Thoracic aorta (tissue), 2 donors: Measurements from ENCODE around the gene PLA2G4B. TPM values are rescaled to one million over a fixed set of nuclear protein-coding genes. Genes with fewer than 3 reads are reported as not detected.

Experiments used
- ATAC-seq: fragments of 150-250 bp; one replicate; pipeline ENCODE4 v1.8.0; 2017; ENCODE audit warnings: low read depth; ENCODE audit not compliant: insufficient number of reproducible peaks, low FRiP score
- DNase-seq: peaks from one replicate; pipeline ENCODE4 v3.0.0-alpha.2; 2020; ENCODE audit warnings: low spot score
- H3K27ac ChIP-seq, 2 donors: fragments of 200-600 bp; sonication (generic); 1 replicate in 1 of 2; 2 replicates in 1 of 2; pipeline ENCODE4 v1.5.1; 2016; ENCODE audit warnings: mild to moderate bottlenecking in 2 of 2, moderate library complexity in 2 of 2
- H3K27me3 ChIP-seq: fragments of 200-600 bp; sonication (generic); replicated peaks from 2 replicates; pipeline ENCODE4 v1.6.0; 2016; ENCODE audit warnings: mild to moderate bottlenecking; ENCODE audit not compliant: insufficient read depth
- H3K36me3 ChIP-seq: fragments of 200-600 bp; sonication (generic); one replicate; pipeline ENCODE4 v1.5.1; 2016
- H3K4me1 ChIP-seq, 2 donors: fragments of 200-600 bp; sonication (generic); 1 replicate in 1 of 2; 2 replicates in 1 of 2; pipeline versions ENCODE4 v1.5.1 to v1.6.0; 2016; ENCODE audit warnings: low read depth in 2 of 2, mild to moderate bottlenecking in 1 of 2; ENCODE audit not compliant: control insufficient read depth in 1 of 2
- H3K4me3 ChIP-seq: fragments of 200-600 bp; sonication (generic); 2 replicates; pipeline ENCODE4 v1.5.1; 2016; ENCODE audit warnings: mild to moderate bottlenecking
- H3K9me3 ChIP-seq: fragments of 200-600 bp; sonication (generic); 2 replicates; pipeline ENCODE4 v1.5.1; 2016
- total RNA-seq, 2 donors: library from RNA; depleted of rRNA; stranded (reverse); fragments of >200 nt; gene quantifications; one replicate each; pipeline versions ENCODE4 v1.1.0 to v1.2.3, GENCODE V29; 2016
- TF ChIP-seq, protein P1 (sequence below): fragments of 200-600 bp; sonication (generic); IDR thresholded peaks from one replicate; pipeline ENCODE4 v1.5.1; 2019; ENCODE audit warnings: antibody characterized with exemption

The PLA2G4B gene
- total RNA-seq, 2 donors from 2014 or later = 1.9 to 4.0 TPM

- DNase-seq (no peak), ATAC-seq (no peak)
- no peaks in the 10 kb centered on the region for H3K9me3 ChIP-seq
- TF ChIP-seq, protein P1, sequence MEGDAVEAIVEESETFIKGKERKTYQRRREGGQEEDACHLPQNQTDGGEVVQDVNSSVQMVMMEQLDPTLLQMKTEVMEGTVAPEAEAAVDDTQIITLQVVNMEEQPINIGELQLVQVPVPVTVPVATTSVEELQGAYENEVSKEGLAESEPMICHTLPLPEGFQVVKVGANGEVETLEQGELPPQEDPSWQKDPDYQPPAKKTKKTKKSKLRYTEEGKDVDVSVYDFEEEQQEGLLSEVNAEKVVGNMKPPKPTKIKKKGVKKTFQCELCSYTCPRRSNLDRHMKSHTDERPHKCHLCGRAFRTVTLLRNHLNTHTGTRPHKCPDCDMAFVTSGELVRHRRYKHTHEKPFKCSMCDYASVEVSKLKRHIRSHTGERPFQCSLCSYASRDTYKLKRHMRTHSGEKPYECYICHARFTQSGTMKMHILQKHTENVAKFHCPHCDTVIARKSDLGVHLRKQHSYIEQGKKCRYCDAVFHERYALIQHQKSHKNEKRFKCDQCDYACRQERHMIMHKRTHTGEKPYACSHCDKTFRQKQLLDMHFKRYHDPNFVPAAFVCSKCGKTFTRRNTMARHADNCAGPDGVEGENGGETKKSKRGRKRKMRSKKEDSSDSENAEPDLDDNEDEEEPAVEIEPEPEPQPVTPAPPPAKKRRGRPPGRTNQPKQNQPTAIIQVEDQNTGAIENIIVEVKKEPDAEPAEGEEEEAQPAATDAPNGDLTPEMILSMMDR = no peak
- no peak overlapping the region for H3K4me3 ChIP-seq
- no peaks in the 10 kb centered on the region for H3K27me3 ChIP-seq
- H3K27ac ChIP-seq = no peak overlapping the region
- H3K36me3 ChIP-seq = peaks cover 28% of the 10 kb centered on the region
- peaks cover 4 to 25% of the 10 kb centered on the region in 2 donors for H3K4me1 ChIP-seq
Observed at GRCh38 chr15:41825572-41826535, 12.8 kb upstream of the PLA2G4B start.

GRCh38 chr15:41827290-41827879 lies 11.3 kb upstream of the PLA2G4B start:
- H3K27ac ChIP-seq = peak overlapping the region in 1 of 2 donors; percentile 28
- H3K4me3 ChIP-seq = peak overlapping the region; percentile 77
- DNase-seq (no peak), ATAC-seq (no peak)
- no peaks in the 10 kb centered on the region for H3K27me3 ChIP-seq
- H3K9me3 ChIP-seq = no peaks in the 10 kb centered on the region
- TF ChIP-seq, protein P1 = no peak
- peaks cover 4 to 25% of the 10 kb centered on the region in 2 donors for H3K4me1 ChIP-seq
- H3K36me3 ChIP-seq = peaks cover 19% of the 10 kb centered on the region

DNA sequence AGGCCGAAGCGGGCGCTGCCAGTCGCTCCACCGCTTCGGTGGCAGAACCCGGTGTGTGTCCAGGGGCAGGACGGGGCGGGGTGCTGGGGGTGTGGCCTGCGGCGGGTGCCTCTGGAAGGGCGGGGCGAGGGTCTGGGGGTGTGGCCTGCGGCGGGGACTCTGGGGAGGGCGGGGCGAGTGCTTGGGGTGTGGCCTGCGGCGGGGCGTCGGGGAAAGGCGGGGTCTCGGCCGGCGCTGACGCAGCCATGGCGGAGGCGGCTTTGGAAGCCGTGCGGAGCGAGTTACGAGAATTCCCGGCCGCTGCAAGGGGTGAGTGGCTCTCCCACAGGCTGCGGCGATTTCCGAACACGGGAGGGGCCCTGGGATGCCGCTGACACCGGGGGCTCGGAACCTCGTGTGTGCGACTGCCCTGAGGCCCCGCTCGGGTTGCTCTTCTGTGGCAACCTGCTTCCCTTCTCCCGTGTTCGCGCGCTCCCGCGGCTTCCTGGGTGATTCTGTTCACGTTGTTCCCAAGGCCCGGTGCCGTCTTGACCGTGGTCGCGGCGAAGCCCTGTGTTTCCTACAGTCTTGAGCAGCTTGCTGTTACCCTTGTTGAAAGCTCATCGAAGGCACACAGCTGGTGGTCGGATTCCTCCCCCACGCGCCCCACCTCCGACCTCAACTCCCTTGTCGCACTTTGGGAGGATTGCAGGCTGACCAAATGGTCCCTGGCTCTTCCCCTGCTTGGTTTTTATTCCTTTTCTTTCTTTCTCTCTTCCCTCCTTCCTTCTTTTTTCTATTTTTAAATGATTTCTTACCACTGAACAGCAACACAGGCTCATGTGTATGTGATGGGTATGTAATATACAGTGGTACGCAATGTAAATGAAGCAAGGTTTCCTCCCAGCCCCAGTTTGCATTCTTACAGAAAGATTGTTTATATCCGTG lies 10.5 kb upstream of the PLA2G4B start, which contains the start of gene JMJD7:
Gene JMJD7, plus strand, starts transcription at position 213 of the 927 bp plus-strand sequence. Its CDS starts 33 bp downstream, at position 246.
- TF ChIP-seq, protein P1 = no peak
- ATAC-seq = peak; percentile 78

GRCh38 chr15:41828807-41829141 lies 9.9 kb upstream of the PLA2G4B start:
- H3K27ac ChIP-seq = peak overlapping the region in 1 of 2 donors; percentile 65
- TF ChIP-seq, protein P1 = no peak

More for the DNA sequence above, 10.5 kb upstream of the PLA2G4B start, which contains the start of gene JMJD7:
- peak; percentile 81 for DNase-seq
- no peaks in the 10 kb centered on the region for H3K9me3 ChIP-seq
- peaks cover 4 to 25% of the 10 kb centered on the region in 2 donors for H3K4me1 ChIP-seq
- H3K4me3 ChIP-seq = peak within 1 kb of the TSS; percentile 77
- H3K27ac ChIP-seq = peak within 1 kb of the TSS; percentile 65 to 83
- H3K36me3 ChIP-seq = peaks cover 11% of the 10 kb centered on the region
- H3K27me3 ChIP-seq = no peaks in the 10 kb centered on the region

More at GRCh38 chr15:41828807-41829141, 9.9 kb upstream of the PLA2G4B start:
- ATAC-seq (no peak), DNase-seq (no peak)
- H3K27me3 ChIP-seq = no peaks in the 10 kb centered on the region
- peaks cover 7% of the 10 kb centered on the region for H3K36me3 ChIP-seq
- H3K4me1 ChIP-seq = peaks cover 4 to 25% of the 10 kb centered on the region in 2 donors
- H3K9me3 ChIP-seq = no peaks in the 10 kb centered on the region
- peak overlapping the region; percentile 77 for H3K4me3 ChIP-seq
